AG10803 (cell line): Measurements from ENCODE around the gene ASIC4.

Experiments
- DNase-seq: peaks from one replicate; pipeline ENCODE4 v3.0.0; 2010; ENCODE audit warnings: low read depth
- H3K4me3 ChIP-seq: 2 replicates; pipeline ENCODE4 v1.5.1; 2011; ENCODE audit warnings: mild to moderate bottlenecking, low read length, control low read depth
- TF ChIP-seq, protein P1 (sequence below): conservative IDR thresholded peaks from 2 replicates; pipeline ENCODE4 v1.5.1; 2011; ENCODE audit warnings: mild to moderate bottlenecking, low read length, control low read depth, inconsistent platforms

The ASIC4 gene

DNA sequence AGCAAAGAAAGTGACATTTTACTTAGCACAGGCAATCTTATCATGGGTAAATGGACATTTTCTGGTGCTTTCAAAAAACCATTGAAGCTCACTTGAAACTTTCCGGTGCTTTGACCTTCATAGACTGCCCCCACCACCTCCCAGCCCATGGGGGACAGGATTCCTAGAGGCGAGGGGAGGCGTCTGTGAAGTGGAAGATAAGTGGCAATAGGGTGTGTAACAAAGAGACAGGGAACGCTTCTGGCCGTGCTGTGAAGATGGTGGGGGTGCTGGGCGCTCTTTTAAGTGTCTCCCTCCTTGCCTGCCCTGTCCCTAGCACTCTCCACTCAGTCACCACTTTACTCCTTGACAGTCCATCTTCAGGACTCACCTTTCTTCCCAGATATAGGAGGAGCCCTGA lies 39.0 kb upstream of the ASIC4 start:
- no peak for DNase-seq
- TF ChIP-seq, protein P1, sequence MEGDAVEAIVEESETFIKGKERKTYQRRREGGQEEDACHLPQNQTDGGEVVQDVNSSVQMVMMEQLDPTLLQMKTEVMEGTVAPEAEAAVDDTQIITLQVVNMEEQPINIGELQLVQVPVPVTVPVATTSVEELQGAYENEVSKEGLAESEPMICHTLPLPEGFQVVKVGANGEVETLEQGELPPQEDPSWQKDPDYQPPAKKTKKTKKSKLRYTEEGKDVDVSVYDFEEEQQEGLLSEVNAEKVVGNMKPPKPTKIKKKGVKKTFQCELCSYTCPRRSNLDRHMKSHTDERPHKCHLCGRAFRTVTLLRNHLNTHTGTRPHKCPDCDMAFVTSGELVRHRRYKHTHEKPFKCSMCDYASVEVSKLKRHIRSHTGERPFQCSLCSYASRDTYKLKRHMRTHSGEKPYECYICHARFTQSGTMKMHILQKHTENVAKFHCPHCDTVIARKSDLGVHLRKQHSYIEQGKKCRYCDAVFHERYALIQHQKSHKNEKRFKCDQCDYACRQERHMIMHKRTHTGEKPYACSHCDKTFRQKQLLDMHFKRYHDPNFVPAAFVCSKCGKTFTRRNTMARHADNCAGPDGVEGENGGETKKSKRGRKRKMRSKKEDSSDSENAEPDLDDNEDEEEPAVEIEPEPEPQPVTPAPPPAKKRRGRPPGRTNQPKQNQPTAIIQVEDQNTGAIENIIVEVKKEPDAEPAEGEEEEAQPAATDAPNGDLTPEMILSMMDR = no peak
- no peak overlapping the region for H3K4me3 ChIP-seq

DNA sequence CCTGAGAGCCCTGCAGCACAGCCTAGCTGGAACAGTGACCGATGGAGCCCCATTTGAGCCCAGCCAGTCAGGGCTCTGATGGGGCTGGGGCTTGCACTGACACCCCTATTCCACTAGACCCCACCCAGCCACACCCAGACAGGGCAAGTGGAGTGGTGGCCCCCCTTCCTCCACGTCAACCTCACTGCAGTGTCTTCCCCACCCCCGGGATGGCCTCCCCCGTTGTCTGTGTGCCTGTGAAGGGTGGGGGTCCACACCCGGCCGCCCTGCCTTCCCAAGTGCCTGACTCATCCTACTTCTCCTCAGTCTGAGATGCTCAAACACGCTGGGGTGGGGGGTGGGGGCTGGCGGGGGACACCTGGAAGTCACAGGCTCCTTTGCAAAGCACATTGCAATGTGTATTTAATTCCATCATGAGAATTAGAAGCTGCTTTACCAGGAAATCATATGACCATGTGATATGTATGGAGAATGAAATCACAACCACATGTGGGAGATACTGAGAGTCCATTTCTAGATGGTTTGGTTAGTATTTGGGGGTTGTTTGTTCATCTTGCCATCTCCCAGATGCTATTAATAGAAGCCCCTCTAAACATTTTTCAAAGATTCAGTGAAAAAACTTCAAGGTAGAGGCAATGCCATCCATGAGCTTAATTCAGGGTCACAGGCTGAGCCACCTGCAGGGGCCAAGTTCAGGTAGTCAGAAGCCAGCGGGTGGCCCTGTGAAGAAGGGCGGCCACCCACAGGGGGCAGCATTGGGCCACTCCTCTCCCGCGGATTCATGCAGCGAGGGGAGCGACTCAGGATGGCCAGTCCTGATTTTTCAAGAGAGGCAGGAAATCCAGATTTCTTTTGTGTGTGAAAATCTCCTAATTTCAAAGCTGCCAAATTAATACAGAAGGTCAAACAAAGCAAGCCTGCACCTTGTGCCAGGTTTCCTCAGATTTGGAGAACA lies 38.3 kb upstream of the ASIC4 start:
- H3K4me3 ChIP-seq = no peak overlapping the region
- TF ChIP-seq, protein P1 = peak; percentile 84
- DNase-seq = peak; percentile 53

DNA sequence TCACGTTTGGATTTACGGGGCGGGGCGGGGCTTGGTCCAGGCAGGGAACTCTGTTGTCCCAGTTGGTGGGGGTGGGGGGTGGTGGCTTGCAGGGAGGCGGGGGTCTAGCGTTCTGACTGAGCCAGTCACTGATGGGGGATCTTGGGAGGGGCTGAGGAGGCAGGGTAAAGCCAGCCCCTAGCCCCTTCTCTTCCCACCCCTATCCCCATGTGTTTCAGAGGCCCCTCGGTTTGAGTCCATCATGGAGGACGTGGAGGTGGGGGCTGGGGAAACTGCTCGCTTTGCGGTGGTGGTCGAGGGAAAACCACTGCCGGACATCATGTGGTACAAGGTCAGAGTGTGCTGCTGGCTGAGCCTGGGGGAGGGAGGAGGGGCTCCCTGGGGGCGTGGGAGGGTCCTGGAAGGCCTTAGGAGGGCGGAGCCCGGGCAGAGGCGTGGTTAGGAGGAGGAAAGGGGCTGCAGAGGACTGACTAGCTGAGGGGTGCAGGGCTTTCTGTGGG lies 37.6 kb upstream of the ASIC4 start:
- H3K4me3 ChIP-seq = no peak overlapping the region
- TF ChIP-seq, protein P1 = no peak
- DNase-seq = no peak

GRCh38 chr2:219477179-219477578 lies 37.1 kb upstream of the ASIC4 start:
- TF ChIP-seq, protein P1 = no peak
- no peak overlapping the region for H3K4me3 ChIP-seq
- no peak for DNase-seq

- no peak for DNase-seq
- TF ChIP-seq, protein P1 = no peak
- no peak overlapping the region for H3K4me3 ChIP-seq
Measured at GRCh38 chr2:219477815-219478214, 36.5 kb upstream of the ASIC4 start.

DNA sequence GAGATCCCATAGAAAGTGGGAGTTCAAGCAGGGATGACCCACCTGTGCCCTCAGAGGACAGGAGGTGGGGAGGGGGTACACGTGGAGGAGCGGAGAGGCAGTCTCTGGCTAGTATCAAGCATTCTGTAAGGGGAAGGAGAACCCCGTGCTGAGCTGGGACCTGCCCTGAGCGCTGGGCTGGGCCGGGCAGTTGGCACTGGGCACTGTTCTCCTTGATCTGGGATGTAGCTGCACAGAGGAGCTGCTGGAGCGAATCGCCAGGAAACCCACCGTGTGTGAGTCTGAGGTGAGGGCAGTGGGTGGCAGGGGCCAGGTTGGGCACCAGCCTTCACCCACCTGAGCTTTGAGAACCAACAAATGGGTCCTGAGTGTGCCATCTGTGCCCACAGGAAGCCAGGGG lies 35.4 kb upstream of the ASIC4 start:
- H3K4me3 ChIP-seq = no peak overlapping the region
- DNase-seq = no peak
- TF ChIP-seq, protein P1 = no peak

DNA sequence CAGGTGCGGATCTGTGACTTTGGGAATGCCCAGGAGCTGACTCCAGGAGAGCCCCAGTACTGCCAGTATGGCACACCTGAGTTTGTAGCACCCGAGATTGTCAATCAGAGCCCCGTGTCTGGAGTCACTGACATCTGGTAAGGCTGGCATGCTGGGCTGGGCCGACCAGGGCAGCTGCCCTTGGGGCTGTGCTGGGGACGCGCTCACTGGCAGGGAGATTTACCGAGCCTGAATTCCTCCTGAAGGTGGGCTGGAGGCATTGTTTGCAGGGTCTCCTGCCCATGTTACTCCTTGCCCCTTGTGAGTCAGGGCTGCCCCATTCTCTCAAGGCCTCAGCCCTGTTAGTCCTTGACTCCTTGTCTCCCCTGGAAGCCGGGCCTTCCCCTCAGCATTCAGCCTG lies 34.3 kb upstream of the ASIC4 start:
- TF ChIP-seq, protein P1 = no peak
- H3K4me3 ChIP-seq = no peak overlapping the region
- DNase-seq = no peak
